K562 (cell line): ENCODE measurements around the gene CEACAM21. TPM values are rescaled to one million over a fixed set of nuclear protein-coding genes. Genes with fewer than 3 reads are reported as not detected.

ENCODE experiments used
- ATAC-seq: fragments of 200-7000 bp; cut with Tn5 transposase; 3 replicates; pipeline ENCODE4 v1.9.1; 2020; ENCODE audit warnings: moderate library complexity
- BruUV-seq: library from RNA; stranded (reverse); fragments of 400-500 nt; replicated peaks from 2 replicates; lab custom pipeline; 2021; lab: Mats Ljungman, UMichigan
- CTCF ChIA-PET: fragments of 300-600 bp; formaldehyde crosslinking; extraction: SDS; loops from one replicate; lab custom pipeline; 2021; ENCODE audit warnings: low intra/inter-chr PET ratio; lab: Yijun Ruan, JAX
- POLR2A ChIA-PET: fragments of 300-600, 350-650 bp; sonication (Branson Sonifier 250); formaldehyde crosslinking; extraction: SDS; loops from one replicate; lab custom pipeline; 2021; ENCODE audit warnings: antibody characterized with exemption, inconsistent platforms; lab: Yijun Ruan, JAX
- DNase-seq, 4 experiments: peaks; one replicate each; pipeline versions ENCODE4 v3.0.0 to v3.0.0-alpha.2; 2011 to 2018; ENCODE audit warnings: low spot score in 3 of 4, mixed read lengths in 3 of 4; ENCODE audit errors: extremely low read depth in 1 of 4
- FAIRE-seq: peaks from 2 replicates; lab custom pipeline; 2011; peaks lifted over from hg19 to GRCh38; lab: Jason Lieb, UNC
- H2AFZ ChIP-seq: 2 replicates; pipeline ENCODE4 v1.6.0; 2011; ENCODE audit warnings: low read depth, low read length, control low read depth, inconsistent platforms
- H3K27ac ChIP-seq: fragments of 200-600 bp; 3 replicates; pipeline ENCODE4 v1.8.0; 2011; ENCODE audit warnings: low read depth, mild to moderate bottlenecking, control low read depth, inconsistent platforms, low read length, moderate library complexity, mixed read lengths; ENCODE audit errors: extremely low read depth
- H3K27me3 ChIP-seq, 2 experiments: fragments of 300-600 bp in 1 of 2; 2 replicates in 1 of 2; 3 replicates in 1 of 2; pipeline versions ENCODE4 v1.6.0 to v1.8.0; 2011; ENCODE audit warnings: inconsistent platforms in 2 of 2, low read length in 2 of 2, mild to moderate bottlenecking in 1 of 2, mixed read lengths in 1 of 2, moderate library complexity in 1 of 2; ENCODE audit not compliant: control insufficient read depth in 2 of 2, insufficient read depth in 2 of 2
- H3K36me3 ChIP-seq: fragments of 300-600 bp; 3 replicates; pipeline ENCODE4 v1.8.0; 2011; ENCODE audit warnings: mild to moderate bottlenecking, low read length, inconsistent platforms; ENCODE audit not compliant: control insufficient read depth, insufficient read depth
- H3K4me1 ChIP-seq, 2 experiments: fragments of 200-600 bp in 1 of 2; replicated peaks in 1 of 2; 2 replicates in 1 of 2; 3 replicates in 1 of 2; pipeline versions ENCODE4 v1.5.1 to v1.8.0; 2011; ENCODE audit warnings: inconsistent platforms in 2 of 2, low read length in 2 of 2, mild to moderate bottlenecking in 1 of 2, mixed read lengths in 1 of 2, moderate library complexity in 1 of 2; ENCODE audit not compliant: control insufficient read depth in 2 of 2, insufficient read depth in 2 of 2
- H3K4me2 ChIP-seq: 2 replicates; pipeline ENCODE4 v1.6.1; 2011; ENCODE audit warnings: low read length, control low read depth, inconsistent platforms, mixed read lengths; ENCODE audit not compliant: insufficient read depth
- H3K4me3 ChIP-seq: fragments of 200-600 bp; sonication (generic), shearing (Covaris generic); 2 replicates; pipeline ENCODE4 v1.5.1; 2016; ENCODE audit warnings: control low read depth, inconsistent platforms
- H3K79me2 ChIP-seq: fragments of 200-600 bp; 3 replicates; pipeline ENCODE4 v1.8.0; 2011; ENCODE audit warnings: low read length, inconsistent platforms; ENCODE audit not compliant: control insufficient read depth, insufficient read depth
- H3K9ac ChIP-seq, 2 experiments: 2 replicates each; pipeline versions ENCODE4 v1.6.0 to v1.6.1; 2011; ENCODE audit warnings: low read depth in 2 of 2, low read length in 2 of 2, control low read depth in 1 of 2, inconsistent platforms in 1 of 2, mild to moderate bottlenecking in 1 of 2, mixed read lengths in 1 of 2; ENCODE audit not compliant: insufficient read depth in 1 of 2
- H3K9me1 ChIP-seq: one replicate; pipeline ENCODE4 v1.6.0; 2011; ENCODE audit warnings: inconsistent platforms, mild to moderate bottlenecking, low read length, moderate library complexity; ENCODE audit not compliant: control insufficient read depth, insufficient read depth
- H3K9me3 ChIP-seq: replicated peaks from 2 replicates; pipeline ENCODE4 v1.5.1; 2011; ENCODE audit warnings: low read depth, low read length, inconsistent platforms; ENCODE audit not compliant: control insufficient read depth, insufficient read depth
- H4K20me1 ChIP-seq: replicated peaks from 2 replicates; pipeline ENCODE4 v1.6.1; 2011; ENCODE audit warnings: low read length, inconsistent platforms, mixed read lengths; ENCODE audit not compliant: control insufficient read depth, insufficient read depth
- TAF9B ChIP-seq: fragments of 450-650 bp; IDR thresholded peaks from 2 replicates; pipeline ENCODE4 v1.6.1; 2018; ENCODE audit warnings: mild to moderate bottlenecking; ENCODE audit not compliant: partially characterized antibody
- ZNF830 ChIP-seq: fragments of 250-450 bp; sonication (Bioruptor Pico); IDR thresholded peaks from 2 replicates; pipeline ENCODE4 v1.5.0; 2021; ENCODE audit warnings: mild to moderate bottlenecking
- whole genome bisulfite sequencing: fragments of 100-300 bp; shearing (Covaris generic); methylation state at CpG from one replicate; pipeline ENCODE4 v1.1.6; 2016; ENCODE audit warnings: low coverage, mixed read lengths; ENCODE audit not compliant: insufficient coverage; ENCODE audit errors: missing lambda C conversion rate; 5-methylcytosine and 5-hydroxymethylcytosine counted together
- in situ Hi-C: fragments of 300-500 bp; cut with MboI; formaldehyde crosslinking; loops from 4 replicates; pipeline ENCODE4 v1.15.0; 2018; ENCODE audit warnings: inconsistent platforms, mixed read lengths
- intact Hi-C: fragments of 100-400 bp; cut with micrococcal nuclease; formaldehyde crosslinking; loops from 2 replicates; pipeline ENCODE4 v1.14.2; 2022
- polyA plus RNA-seq, 8 experiments: library from polyadenylated mRNA; depleted of rRNA in 4 of 8; stranded (reverse) in 5 of 8; unstranded in 3 of 8; fragments of >200 nt; fragmentation: Nextera tagmentation in 2 of 8; fragmentation: Illumina TruSeq in 1 of 8; extraction: Ambion mirVana in 2 of 8; extraction: Trizol in 1 of 8; gene quantifications; 2 replicates each; pipeline versions ENCODE4 v1.2.1 to v1.2.3, GENCODE V29; 2011 to 2014; ENCODE audit warnings: inconsistent platforms in 1 of 8, missing spikeins in 1 of 8
- total RNA-seq, 7 experiments: library from RNA; depleted of rRNA in 6 of 7; stranded (reverse); fragments of >200 nt in 6 of 7; fragmentation: Illumina TruSeq in 2 of 7; extraction: Trizol in 2 of 7; gene quantifications; 2 replicates each; pipeline versions ENCODE4 v1.2.1 to v1.2.3, GENCODE V29; 2011 to 2021; ENCODE audit warnings: low replicate concordance in 1 of 7
- TF ChIP-seq, protein P1 (sequence below): sonication (generic); formaldehyde crosslinking; IDR thresholded peaks from 2 replicates; pipeline ENCODE4 v1.8.0; 2022; ENCODE audit warnings: mild to moderate bottlenecking, missing genetic modification reagents
- TF ChIP-seq, protein P2 (sequence below): sonication (generic); formaldehyde crosslinking; IDR thresholded peaks from 2 replicates; pipeline ENCODE4 v1.8.1; 2023; ENCODE audit warnings: mild to moderate bottlenecking, missing genetic modification reagents
- TF ChIP-seq, protein P3 (sequence below): fragments of 450-650 bp; formaldehyde crosslinking; IDR thresholded peaks from 2 replicates; pipeline ENCODE4 v1.4.0; 2020; ENCODE audit warnings: mild to moderate bottlenecking, mixed read lengths
- TF ChIP-seq, protein P4 (sequence below): fragments of 450-650 bp; IDR thresholded peaks from 2 replicates; pipeline ENCODE4 v1.6.1; 2016; ENCODE audit warnings: mild to moderate bottlenecking

The CEACAM21 gene
- total and polyA plus RNA-seq, 9 of the 15 experiments (the other 6 are each of a cell fraction or from before 2014, with no cell fraction given): 0.06 to 0.40 (median 0.18) TPM; not detected in 1

DNA sequence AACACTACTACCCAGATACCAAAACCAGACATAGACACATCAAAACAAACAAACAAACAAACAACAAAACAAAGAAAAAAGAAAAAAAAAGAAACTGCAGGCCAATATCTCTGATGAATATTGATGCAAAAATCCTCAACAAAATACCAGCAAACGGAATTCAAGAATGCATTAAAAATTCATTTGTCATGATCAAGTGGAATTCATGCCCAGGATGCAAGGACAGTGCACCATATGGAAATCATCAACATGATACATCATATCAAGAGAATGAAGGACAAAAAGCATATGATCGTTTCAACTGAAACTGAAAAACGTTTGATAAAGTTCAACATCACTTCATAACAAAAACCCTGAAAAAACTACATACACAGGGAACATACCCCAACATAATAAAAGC is 48.9 kb upstream of the CEACAM21 start:
- TF ChIP-seq, protein P1, sequence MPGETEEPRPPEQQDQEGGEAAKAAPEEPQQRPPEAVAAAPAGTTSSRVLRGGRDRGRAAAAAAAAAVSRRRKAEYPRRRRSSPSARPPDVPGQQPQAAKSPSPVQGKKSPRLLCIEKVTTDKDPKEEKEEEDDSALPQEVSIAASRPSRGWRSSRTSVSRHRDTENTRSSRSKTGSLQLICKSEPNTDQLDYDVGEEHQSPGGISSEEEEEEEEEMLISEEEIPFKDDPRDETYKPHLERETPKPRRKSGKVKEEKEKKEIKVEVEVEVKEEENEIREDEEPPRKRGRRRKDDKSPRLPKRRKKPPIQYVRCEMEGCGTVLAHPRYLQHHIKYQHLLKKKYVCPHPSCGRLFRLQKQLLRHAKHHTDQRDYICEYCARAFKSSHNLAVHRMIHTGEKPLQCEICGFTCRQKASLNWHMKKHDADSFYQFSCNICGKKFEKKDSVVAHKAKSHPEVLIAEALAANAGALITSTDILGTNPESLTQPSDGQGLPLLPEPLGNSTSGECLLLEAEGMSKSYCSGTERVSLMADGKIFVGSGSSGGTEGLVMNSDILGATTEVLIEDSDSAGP (CRISPR knock-in tag): no peak
- TF ChIP-seq, protein P2, sequence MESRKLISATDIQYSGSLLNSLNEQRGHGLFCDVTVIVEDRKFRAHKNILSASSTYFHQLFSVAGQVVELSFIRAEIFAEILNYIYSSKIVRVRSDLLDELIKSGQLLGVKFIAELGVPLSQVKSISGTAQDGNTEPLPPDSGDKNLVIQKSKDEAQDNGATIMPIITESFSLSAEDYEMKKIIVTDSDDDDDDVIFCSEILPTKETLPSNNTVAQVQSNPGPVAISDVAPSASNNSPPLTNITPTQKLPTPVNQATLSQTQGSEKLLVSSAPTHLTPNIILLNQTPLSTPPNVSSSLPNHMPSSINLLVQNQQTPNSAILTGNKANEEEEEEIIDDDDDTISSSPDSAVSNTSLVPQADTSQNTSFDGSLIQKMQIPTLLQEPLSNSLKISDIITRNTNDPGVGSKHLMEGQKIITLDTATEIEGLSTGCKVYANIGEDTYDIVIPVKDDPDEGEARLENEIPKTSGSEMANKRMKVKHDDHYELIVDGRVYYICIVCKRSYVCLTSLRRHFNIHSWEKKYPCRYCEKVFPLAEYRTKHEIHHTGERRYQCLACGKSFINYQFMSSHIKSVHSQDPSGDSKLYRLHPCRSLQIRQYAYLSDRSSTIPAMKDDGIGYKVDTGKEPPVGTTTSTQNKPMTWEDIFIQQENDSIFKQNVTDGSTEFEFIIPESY: no peak
- TF ChIP-seq, protein P3, sequence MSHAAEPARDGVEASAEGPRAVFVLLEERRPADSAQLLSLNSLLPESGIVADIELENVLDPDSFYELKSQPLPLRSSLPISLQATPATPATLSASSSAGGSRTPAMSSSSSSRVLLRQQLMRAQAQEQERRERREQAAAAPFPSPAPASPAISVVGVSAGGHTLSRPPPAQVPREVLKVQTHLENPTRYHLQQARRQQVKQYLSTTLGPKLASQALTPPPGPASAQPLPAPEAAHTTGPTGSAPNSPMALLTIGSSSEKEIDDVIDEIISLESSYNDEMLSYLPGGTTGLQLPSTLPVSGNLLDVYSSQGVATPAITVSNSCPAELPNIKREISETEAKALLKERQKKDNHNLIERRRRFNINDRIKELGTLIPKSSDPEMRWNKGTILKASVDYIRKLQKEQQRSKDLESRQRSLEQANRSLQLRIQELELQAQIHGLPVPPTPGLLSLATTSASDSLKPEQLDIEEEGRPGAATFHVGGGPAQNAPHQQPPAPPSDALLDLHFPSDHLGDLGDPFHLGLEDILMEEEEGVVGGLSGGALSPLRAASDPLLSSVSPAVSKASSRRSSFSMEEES (CRISPR knock-in tag): no peak
- TF ChIP-seq ZNF830: no peak
- no peak for TF ChIP-seq TAF9B
- TF ChIP-seq, protein P4, sequence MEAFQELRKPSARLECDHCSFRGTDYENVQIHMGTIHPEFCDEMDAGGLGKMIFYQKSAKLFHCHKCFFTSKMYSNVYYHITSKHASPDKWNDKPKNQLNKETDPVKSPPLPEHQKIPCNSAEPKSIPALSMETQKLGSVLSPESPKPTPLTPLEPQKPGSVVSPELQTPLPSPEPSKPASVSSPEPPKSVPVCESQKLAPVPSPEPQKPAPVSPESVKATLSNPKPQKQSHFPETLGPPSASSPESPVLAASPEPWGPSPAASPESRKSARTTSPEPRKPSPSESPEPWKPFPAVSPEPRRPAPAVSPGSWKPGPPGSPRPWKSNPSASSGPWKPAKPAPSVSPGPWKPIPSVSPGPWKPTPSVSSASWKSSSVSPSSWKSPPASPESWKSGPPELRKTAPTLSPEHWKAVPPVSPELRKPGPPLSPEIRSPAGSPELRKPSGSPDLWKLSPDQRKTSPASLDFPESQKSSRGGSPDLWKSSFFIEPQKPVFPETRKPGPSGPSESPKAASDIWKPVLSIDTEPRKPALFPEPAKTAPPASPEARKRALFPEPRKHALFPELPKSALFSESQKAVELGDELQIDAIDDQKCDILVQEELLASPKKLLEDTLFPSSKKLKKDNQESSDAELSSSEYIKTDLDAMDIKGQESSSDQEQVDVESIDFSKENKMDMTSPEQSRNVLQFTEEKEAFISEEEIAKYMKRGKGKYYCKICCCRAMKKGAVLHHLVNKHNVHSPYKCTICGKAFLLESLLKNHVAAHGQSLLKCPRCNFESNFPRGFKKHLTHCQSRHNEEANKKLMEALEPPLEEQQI: no peak
- ATAC-seq (no peak), FAIRE-seq (no peak), DNase-seq (no peak)
- peaks cover 0 to 1% of the 10 kb centered on the region in 2 experiments; a peak in 2 of 5 replicates for H3K4me1 ChIP-seq
- no peak overlapping the region for H3K27ac ChIP-seq
- in situ Hi-C loops (no loop called here), intact Hi-C loops (no loop called here)
- peaks cover 34 to 35% of the 10 kb centered on the region in 2 experiments; a peak in 4 of 5 replicates for H3K27me3 ChIP-seq
- ChIA-PET POLR2A (no interaction called here), CTCF (no interaction called here)
- H3K4me2 ChIP-seq: no peak overlapping the region
- H2AFZ ChIP-seq: no peak overlapping the region
- H3K9me1 ChIP-seq: no peaks in the 10 kb centered on the region
- WGBS: 0% methylated on average over 3 of the region's 3 CpGs
- H3K4me3 ChIP-seq: no peak overlapping the region
- no TSS peak for BruUV-seq
- no peaks in the 10 kb centered on the region for H3K36me3 ChIP-seq
- H3K9ac ChIP-seq: no peak overlapping the region
- no peaks in the 10 kb centered on the region for H3K79me2 ChIP-seq
- H4K20me1 ChIP-seq: no peaks in the 10 kb centered on the region
- H3K9me3 ChIP-seq: no peaks in the 10 kb centered on the region
